Stomach (tissue), 4 donors: ENCODE data around the gene RPTN.

Experiments
- CTCF ChIP-seq, 7 experiments: fragments of 450-650 bp in 4 of 7; fragments of 200-600 bp in 3 of 7; sonication (generic) in 3 of 7; IDR thresholded peaks; one replicate each; pipeline ENCODE4 v1.5.1; 2016 to 2019; ENCODE audit warnings: antibody characterized with exemption in 7 of 7, control low read depth in 2 of 7, mild to moderate bottlenecking in 1 of 7
- POLR2A ChIP-seq, 4 donors: fragments of 450-650 bp; IDR thresholded peaks; one replicate each; pipeline ENCODE4 v1.6.1; 2016; ENCODE audit warnings: antibody characterized with exemption in 4 of 4, control low read depth in 2 of 4, mild to moderate bottlenecking in 1 of 4, moderate library complexity in 1 of 4

- TF ChIP-seq CTCF (IDR thresholded peaks at IDR 0.05), result no peak
- TF ChIP-seq POLR2A (IDR thresholded peaks at IDR 0.05), result no peak
Measured at GRCh38 chr1:152104854-152105253, 54.2 kb downstream of the RPTN start.
